IMR-90 (cell line): Measurements from ENCODE around the gene SLC50A1. TPM values are rescaled to one million over a fixed set of nuclear protein-coding genes. Genes with fewer than 3 reads are reported as not detected.

Source experiments
- ATAC-seq: fragments of 200-7000 bp; cut with Tn5 transposase; 2 replicates; pipeline ENCODE4 v1.9.1; 2020; ENCODE audit warnings: low read depth, mild to moderate bottlenecking, moderate library complexity
- BruUV-seq: library from RNA; stranded (reverse); fragments of 400-500 nt; replicated peaks from 2 replicates; lab custom pipeline; 2021; lab: Mats Ljungman, UMichigan
- CTCF ChIA-PET: fragments of 300-600 bp; formaldehyde crosslinking; extraction: SDS; loops from one replicate; lab custom pipeline; 2021; ENCODE audit warnings: antibody characterized with exemption; lab: Yijun Ruan, JAX
- POLR2A ChIA-PET: fragments of 300-600 bp; sonication (Branson Sonifier 250); formaldehyde crosslinking; loops from one replicate; lab custom pipeline; 2022; ENCODE audit warnings: antibody characterized with exemption; ENCODE audit not compliant: unreplicated experiment; lab: Charles Lee
- DNase-seq: peaks from one replicate; pipeline ENCODE4 v3.0.0; 2013
- H2AFZ ChIP-seq: replicated peaks from 2 replicates; pipeline ENCODE3; 2013; ENCODE audit warnings: low read length, mild to moderate bottlenecking; ENCODE audit not compliant: poor library complexity
- H2AK5ac ChIP-seq: 2 replicates; pipeline ENCODE4 v1.6.1; 2013; ENCODE audit warnings: low read depth, low read length, inconsistent platforms
- H2AK9ac ChIP-seq: replicated peaks from 2 replicates; pipeline ENCODE3; 2013; ENCODE audit warnings: mild to moderate bottlenecking, low read depth, low read length, moderate library complexity; ENCODE audit not compliant: poor library complexity
- H2BK120ac ChIP-seq: 2 replicates; pipeline ENCODE4 v1.6.1; 2013; ENCODE audit warnings: low read depth, low read length, inconsistent platforms
- H2BK15ac ChIP-seq: 3 replicates; pipeline ENCODE4 v1.6.1; 2013; ENCODE audit warnings: low read depth, low read length, inconsistent platforms
- H2BK20ac ChIP-seq: 2 replicates; pipeline ENCODE4 v1.6.1; 2013; ENCODE audit warnings: low read depth, mild to moderate bottlenecking, inconsistent platforms, low read length, moderate library complexity
- H2BK5ac ChIP-seq: 2 replicates; pipeline ENCODE4 v1.6.1; 2013; ENCODE audit warnings: mild to moderate bottlenecking, low read depth, low read length, inconsistent platforms; ENCODE audit not compliant: poor library complexity, severe bottlenecking
- H3K14ac ChIP-seq: replicated peaks from 2 replicates; pipeline ENCODE4 v1.6.1; 2013; ENCODE audit warnings: low read depth, low read length, inconsistent platforms
- H3K18ac ChIP-seq: 2 replicates; pipeline ENCODE4 v1.6.1; 2013; ENCODE audit warnings: low read depth, low read length, control low read depth
- H3K23ac ChIP-seq: 2 replicates; pipeline ENCODE4 v1.6.1; 2013; ENCODE audit warnings: low read depth, low read length, inconsistent platforms
- H3K27ac ChIP-seq: 2 replicates; pipeline ENCODE4 v1.5.1; 2013; ENCODE audit warnings: mild to moderate bottlenecking, control low read depth, low read length; ENCODE audit not compliant: insufficient read depth
- H3K27me3 ChIP-seq: 2 replicates; pipeline ENCODE4 v1.6.1; 2013; ENCODE audit warnings: low read length; ENCODE audit not compliant: control insufficient read depth, insufficient read depth
- H3K36me3 ChIP-seq: 2 replicates; pipeline ENCODE4 v1.6.1; 2013; ENCODE audit warnings: low read length, mixed read lengths; ENCODE audit not compliant: control insufficient read depth, insufficient read depth
- H3K4ac ChIP-seq: 2 replicates; pipeline ENCODE4 v1.6.1; 2013; ENCODE audit warnings: low read depth, low read length, inconsistent platforms
- H3K4me1 ChIP-seq: 2 replicates; pipeline ENCODE4 v1.6.1; 2013; ENCODE audit warnings: low read length, mixed read lengths; ENCODE audit not compliant: control insufficient read depth, insufficient read depth
- H3K4me2 ChIP-seq: 2 replicates; pipeline ENCODE4 v1.6.1; 2013; ENCODE audit warnings: low read depth, mild to moderate bottlenecking, control low read depth, low read length, moderate library complexity
- H3K4me3 ChIP-seq: 2 replicates; pipeline ENCODE4 v1.5.1; 2013; ENCODE audit warnings: low read depth, mild to moderate bottlenecking, control low read depth, low read length, moderate library complexity; ENCODE audit not compliant: insufficient read depth
- H3K56ac ChIP-seq: 2 replicates; pipeline ENCODE4 v1.6.1; 2013; ENCODE audit warnings: low read length, inconsistent platforms; ENCODE audit not compliant: insufficient read depth; ENCODE audit errors: extremely low read depth
- H3K79me1 ChIP-seq, 2 experiments: 2 replicates each; pipeline ENCODE4 v1.6.1; 2013; ENCODE audit warnings: low read length in 2 of 2, inconsistent platforms in 1 of 2, low read depth in 1 of 2
- H3K9ac ChIP-seq: 2 replicates; pipeline ENCODE4 v1.6.1; 2013; ENCODE audit warnings: low read depth, low read length, control low read depth
- H3K9me1 ChIP-seq: 2 replicates; pipeline ENCODE4 v1.6.1; 2013; ENCODE audit warnings: low read length, inconsistent platforms; ENCODE audit not compliant: insufficient read depth
- H3K9me3 ChIP-seq: 2 replicates; pipeline ENCODE4 v1.6.1; 2013; ENCODE audit warnings: low read length; ENCODE audit not compliant: control insufficient read depth, insufficient read depth
- H4K20me1 ChIP-seq: 2 replicates; pipeline ENCODE4 v1.6.1; 2013; ENCODE audit warnings: low read length, inconsistent platforms; ENCODE audit not compliant: insufficient read depth
- H4K5ac ChIP-seq: 2 replicates; pipeline ENCODE4 v1.6.1; 2013; ENCODE audit warnings: mild to moderate bottlenecking, low read depth, low read length, control low read depth
- H4K8ac ChIP-seq, 2 experiments: 2 replicates each; pipeline ENCODE4 v1.6.1; 2013; ENCODE audit warnings: low read depth in 2 of 2, low read length in 2 of 2, control low read depth in 1 of 2, inconsistent platforms in 1 of 2
- H4K91ac ChIP-seq: 2 replicates; pipeline ENCODE4 v1.6.1; 2013; ENCODE audit warnings: low read depth, low read length, inconsistent platforms; ENCODE audit not compliant: insufficient read depth
- BHLHE40 ChIP-seq: fragments of 150-350 bp; IDR thresholded peaks from 2 replicates; pipeline ENCODE4 v1.6.1; 2016; ENCODE audit warnings: mild to moderate bottlenecking, low read depth, low read length
- CHD1 ChIP-seq: IDR thresholded peaks from 2 replicates; pipeline ENCODE4 v1.6.1; 2012; ENCODE audit warnings: low read depth, low read length, improper control_type of control experiment
- CTCF ChIP-seq: conservative IDR thresholded peaks from 2 replicates; pipeline ENCODE4 v1.5.1; 2012; ENCODE audit warnings: mild to moderate bottlenecking, low read depth, low read length, improper control_type of control experiment
- ELK1 ChIP-seq: fragments of 150-350 bp; IDR thresholded peaks from 2 replicates; pipeline ENCODE4 v1.6.1; 2016; ENCODE audit warnings: low read depth, mild to moderate bottlenecking, low read length, moderate library complexity, borderline replicate concordance
- FOS ChIP-seq: fragments of 150-350 bp; IDR thresholded peaks from 2 replicates; pipeline ENCODE4 v1.6.1; 2016; ENCODE audit warnings: low read depth, low read length
- MAFK ChIP-seq: IDR thresholded peaks from 2 replicates; pipeline ENCODE4 v1.6.1; 2012; ENCODE audit warnings: low read depth, low read length, improper control_type of control experiment
- MAZ ChIP-seq: IDR thresholded peaks from 2 replicates; pipeline ENCODE4 v1.6.1; 2012; ENCODE audit warnings: low read depth, mild to moderate bottlenecking, low read length, improper control_type of control experiment, moderate library complexity, borderline replicate concordance
- MXI1 ChIP-seq: IDR thresholded peaks from 2 replicates; pipeline ENCODE4 v1.6.1; 2012; ENCODE audit warnings: low read depth, mild to moderate bottlenecking, low read length, moderate library complexity, borderline replicate concordance
- NFE2L2 ChIP-seq: fragments of 150-350 bp; IDR thresholded peaks from 2 replicates; pipeline ENCODE4 v1.6.1; 2016; ENCODE audit warnings: low read depth, mild to moderate bottlenecking, low read length
- POLR2A ChIP-seq: IDR thresholded peaks from 2 replicates; pipeline ENCODE4 v1.6.1; 2012; ENCODE audit warnings: mild to moderate bottlenecking, low read depth, low read length
- RAD21 ChIP-seq: IDR thresholded peaks from 2 replicates; pipeline ENCODE4 v1.6.1; 2012; ENCODE audit warnings: low read length, improper control_type of control experiment
- RCOR1 ChIP-seq: IDR thresholded peaks from 2 replicates; pipeline ENCODE4 v1.6.1; 2012; ENCODE audit warnings: mild to moderate bottlenecking, low read length, improper control_type of control experiment; ENCODE audit not compliant: insufficient replicate concordance
- RFX5 ChIP-seq: IDR thresholded peaks from 2 replicates; pipeline ENCODE4 v1.8.0; 2012; ENCODE audit warnings: low read depth, mild to moderate bottlenecking, low read length, moderate library complexity
- SMC3 ChIP-seq: fragments of 150-350 bp; IDR thresholded peaks from 2 replicates; pipeline ENCODE4 v1.6.1; 2016; ENCODE audit warnings: low read depth, mild to moderate bottlenecking, antibody characterized with exemption, low read length, moderate library complexity
- USF2 ChIP-seq: fragments of 150-350 bp; IDR thresholded peaks from 2 replicates; pipeline ENCODE4 v1.6.1; 2017; ENCODE audit warnings: mild to moderate bottlenecking, antibody characterized with exemption, low read length, low read depth
- WGBS, 2 experiments: methylation state at CpG; one replicate each; pipeline versions ENCODE4 v1.1.5 to v1.1.7; 2013; ENCODE audit warnings: missing lambda C conversion rate in 2 of 2; ENCODE audit not compliant: insufficient read length in 1 of 2; ENCODE audit errors: extremely low coverage in 2 of 2; 5-methylcytosine and 5-hydroxymethylcytosine counted together
- dilution Hi-C: fragments of 300-500 bp; cut with HindIII; formaldehyde crosslinking; loops from one replicate; pipeline ENCODE4 v1.14.3; 2018; ENCODE audit warnings: low sequenced_read_pairs; ENCODE audit not compliant: unreplicated experiment
- in situ Hi-C: fragments of 300-500 bp; cut with MboI; formaldehyde crosslinking; loops from 3 replicates; pipeline ENCODE4 v1.14.3; 2019; ENCODE audit warnings: low sequenced_read_pairs, inconsistent platforms, mixed read lengths
- intact Hi-C: fragments of 100-400 bp; cut with micrococcal nuclease; formaldehyde crosslinking; loops from 2 replicates; pipeline ENCODE4 v1.10.0; 2022
- polyA plus RNA-seq, 3 experiments: library from polyadenylated mRNA; depleted of rRNA; stranded (reverse); fragments of >200 nt; gene quantifications; 2 replicates each; pipeline ENCODE4 v1.2.3, GENCODE V29; 2012; ENCODE audit warnings: low replicate concordance in 1 of 3
- total RNA-seq: library from RNA; depleted of rRNA; stranded (reverse); fragments of >200 nt; gene quantifications from 2 replicates; pipeline ENCODE4 v1.2.3, GENCODE V29; 2012

SLC50A1 gene
- total and polyA plus RNA-seq, 2 of the 4 experiments (the other 2 are of a cell fraction), result 20.6 to 20.8 TPM

DNA sequence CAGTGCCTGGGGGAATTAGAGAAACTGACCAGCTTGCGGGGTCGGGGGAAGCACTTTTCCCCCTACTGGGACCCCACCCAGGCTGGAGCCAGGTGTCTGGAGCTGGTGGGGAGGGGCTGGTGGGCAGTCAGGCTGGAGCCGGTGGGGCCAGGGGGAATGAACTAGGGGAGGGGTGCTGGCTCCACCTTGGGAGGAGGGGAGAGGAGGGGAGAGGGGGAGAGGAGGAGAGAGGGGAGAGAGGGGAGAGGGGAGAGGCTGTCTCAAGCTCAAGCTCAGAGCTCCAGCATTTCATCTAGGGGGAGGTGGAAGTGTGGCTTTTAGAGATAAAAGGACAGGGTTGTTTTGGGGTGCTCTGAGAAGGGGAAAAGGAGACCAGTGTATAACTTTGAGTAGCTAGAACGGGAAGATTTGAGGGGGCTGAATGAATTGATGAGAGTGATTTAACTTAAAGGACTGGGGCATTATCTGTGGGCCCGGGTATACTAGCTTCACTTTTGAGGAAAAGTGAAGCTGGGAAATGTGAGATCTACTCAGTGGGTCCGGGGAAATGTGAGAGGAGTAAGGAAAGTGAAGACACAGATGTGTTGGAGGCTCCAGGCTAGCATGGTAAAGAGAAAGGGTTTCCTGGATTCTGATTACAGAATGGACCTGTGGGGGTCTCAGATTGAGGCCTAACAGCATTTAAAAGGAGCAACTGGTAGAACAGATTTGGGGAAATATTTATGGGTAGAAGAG lies 5.2 kb upstream of the SLC50A1 start:
- H2BK15ac ChIP-seq, result no peak overlapping the region
- no peak overlapping the region; the same call in 1 of the 2 replicates for H3K4me2 ChIP-seq
- no peak overlapping the region for H3K14ac ChIP-seq
- H3K4ac ChIP-seq, result no peak overlapping the region
- no peak overlapping the region for H3K27ac ChIP-seq
- peak overlapping the region; percentile 84 for H2AK9ac ChIP-seq
- no peak for DNase-seq
- no TSS peak for BruUV-seq
- H3K18ac ChIP-seq, result no peak overlapping the region
- H3K27me3 ChIP-seq, result peaks cover 33% of the 10 kb centered on the region
- ChIA-PET CTCF (interaction anchor here (0.5 kb wide), 1 partner anchor 16 kb away, joined by 7 read pairs; no protein-coding TSS in a partner anchor), POLR2A (interaction anchor here (0.6 kb wide), 1 partner anchor 8 kb away, joined by 10 read pairs; no protein-coding TSS in a partner anchor)
- no peak overlapping the region for H4K8ac ChIP-seq
- H4K91ac ChIP-seq, result no peak overlapping the region
- H3K4me1 ChIP-seq, result peaks cover 25% of the 10 kb centered on the region
- no peak overlapping the region for H2BK20ac ChIP-seq
- H3K9me3 ChIP-seq, result no peaks in the 10 kb centered on the region
- peaks cover 0 to 5% of the 10 kb centered on the region in 2 experiments; a peak in 1 of 4 replicates for H3K79me1 ChIP-seq
- H2AK5ac ChIP-seq, result no peak overlapping the region
- in situ Hi-C loops (no loop called here), dilution Hi-C loops (no loop called here), intact Hi-C loops (no loop called here)
- no peak for ATAC-seq
- H4K5ac ChIP-seq, result no peak overlapping the region
- H3K9me1 ChIP-seq, result peaks cover 16% of the 10 kb centered on the region; the same call in 1 of the 2 replicates
- peak overlapping the region; percentile 51; the same call in 1 of the 2 replicates for H3K23ac ChIP-seq
- H3K9ac ChIP-seq, result no peak overlapping the region
- H4K20me1 ChIP-seq, result peaks cover 2% of the 10 kb centered on the region; the same call in 1 of the 2 replicates
- no peak overlapping the region for H2BK5ac ChIP-seq
- no peak overlapping the region for H3K56ac ChIP-seq
- H3K4me3 ChIP-seq, result no peak overlapping the region
- H3K36me3 ChIP-seq, result peaks cover 6% of the 10 kb centered on the region
- H2AFZ ChIP-seq, result no peak overlapping the region
- no peak overlapping the region for H2BK120ac ChIP-seq
- WGBS, 2 experiments, result 19% methylated on average over 3 of the region's 6 CpGs; no CpG with 5 or more reads in 1 of the 2 experiments
- no peak for TF ChIP-seq BHLHE40
- TF ChIP-seq MAZ, result no peak
- no peak for TF ChIP-seq MXI1
- TF ChIP-seq SMC3, result no peak
- no peak for TF ChIP-seq RFX5
- no peak for TF ChIP-seq NFE2L2
- no peak for TF ChIP-seq CHD1
- no peak for TF ChIP-seq MAFK
- TF ChIP-seq USF2, result no peak
- no peak for TF ChIP-seq CTCF
- no peak for TF ChIP-seq FOS
- TF ChIP-seq RCOR1, result no peak
- TF ChIP-seq POLR2A, result no peak
- no peak for TF ChIP-seq ELK1
- TF ChIP-seq RAD21, result no peak
